Stomach smooth muscle (tissue), 2 donors: ENCODE results near the gene RPL36.
"Not testable (repeated sequence)": the region's sequence is repeated elsewhere in the genome, so short reads cannot be mapped to it uniquely, and the experiment has no call there.

Experiments used
- H3K27ac ChIP-seq: one replicate; pipeline ENCODE4 v1.7.0; 2013; ENCODE audit warnings: mild to moderate bottlenecking, low read length, inconsistent platforms
- H3K27me3 ChIP-seq, 2 donors: one replicate each; pipeline ENCODE4 v1.7.0; 2013; ENCODE audit warnings: low read length in 2 of 2; ENCODE audit not compliant: insufficient read depth in 2 of 2, control insufficient read depth in 1 of 2
- H3K36me3 ChIP-seq, 2 donors: one replicate each; pipeline ENCODE4 v1.7.0; 2013; ENCODE audit warnings: low read length in 2 of 2; ENCODE audit not compliant: control insufficient read depth in 2 of 2, insufficient read depth in 2 of 2
- H3K4me1 ChIP-seq: one replicate; pipeline ENCODE4 v1.7.0; 2013; ENCODE audit warnings: low read length; ENCODE audit not compliant: control insufficient read depth, insufficient read depth
- H3K4me3 ChIP-seq, 2 donors: one replicate each; pipeline ENCODE4 v1.7.0; 2013; ENCODE audit warnings: low read length in 2 of 2
- H3K9ac ChIP-seq, 2 donors: one replicate each; pipeline ENCODE4 v1.7.0; 2013; ENCODE audit warnings: low read length in 2 of 2, mild to moderate bottlenecking in 1 of 2
- H3K9me3 ChIP-seq, 2 donors: one replicate each; pipeline ENCODE4 v1.7.0; 2013; ENCODE audit warnings: low read length in 2 of 2; ENCODE audit not compliant: control insufficient read depth in 2 of 2
- donor health status: healthy.
- donor health status: Pancreatic carcinoma.

RPL36 gene

GRCh38 chr19:5681391-5682106 lies 8.5 kb upstream of the RPL36 start:
- Histone ChIP-seq H3K4me3 (peak overlapping the region; percentile 91 to 99), H3K4me1 (peaks cover 24% of the 10 kb centered on the region), H3K9me3 (no peaks in the 10 kb centered on the region), H3K36me3 (peaks cover 0 to 2% of the 10 kb centered on the region in 2 donors), H3K9ac (peak overlapping the region; percentile 36 to 97), H3K27ac (peak overlapping the region; percentile 85), H3K27me3 (no peaks in the 10 kb centered on the region)

GRCh38 chr19:5682107-5682482 lies 8.0 kb upstream of the RPL36 start:
- no peak overlapping the region for H3K27ac ChIP-seq
- no peak overlapping the region for H3K9ac ChIP-seq
- H3K27me3 ChIP-seq, result no peaks in the 10 kb centered on the region
- no peaks in the 10 kb centered on the region for H3K9me3 ChIP-seq
- peaks cover 28% of the 10 kb centered on the region for H3K4me1 ChIP-seq
- H3K4me3 ChIP-seq, result no peak overlapping the region
- H3K36me3 ChIP-seq, result peaks cover 0 to 2% of the 10 kb centered on the region in 2 donors

GRCh38 chr19:5683177-5683886 lies 6.8 kb upstream of the RPL36 start:
- H3K4me1 ChIP-seq, result peaks cover 31% of the 10 kb centered on the region
- H3K36me3 ChIP-seq, result no peaks in the 10 kb centered on the region
- no peak overlapping the region for H3K27ac ChIP-seq
- H3K27me3 ChIP-seq, result no peaks in the 10 kb centered on the region
- no peak overlapping the region for H3K9ac ChIP-seq
- no peak overlapping the region for H3K4me3 ChIP-seq
- H3K9me3 ChIP-seq, result no peaks in the 10 kb centered on the region

DNA sequence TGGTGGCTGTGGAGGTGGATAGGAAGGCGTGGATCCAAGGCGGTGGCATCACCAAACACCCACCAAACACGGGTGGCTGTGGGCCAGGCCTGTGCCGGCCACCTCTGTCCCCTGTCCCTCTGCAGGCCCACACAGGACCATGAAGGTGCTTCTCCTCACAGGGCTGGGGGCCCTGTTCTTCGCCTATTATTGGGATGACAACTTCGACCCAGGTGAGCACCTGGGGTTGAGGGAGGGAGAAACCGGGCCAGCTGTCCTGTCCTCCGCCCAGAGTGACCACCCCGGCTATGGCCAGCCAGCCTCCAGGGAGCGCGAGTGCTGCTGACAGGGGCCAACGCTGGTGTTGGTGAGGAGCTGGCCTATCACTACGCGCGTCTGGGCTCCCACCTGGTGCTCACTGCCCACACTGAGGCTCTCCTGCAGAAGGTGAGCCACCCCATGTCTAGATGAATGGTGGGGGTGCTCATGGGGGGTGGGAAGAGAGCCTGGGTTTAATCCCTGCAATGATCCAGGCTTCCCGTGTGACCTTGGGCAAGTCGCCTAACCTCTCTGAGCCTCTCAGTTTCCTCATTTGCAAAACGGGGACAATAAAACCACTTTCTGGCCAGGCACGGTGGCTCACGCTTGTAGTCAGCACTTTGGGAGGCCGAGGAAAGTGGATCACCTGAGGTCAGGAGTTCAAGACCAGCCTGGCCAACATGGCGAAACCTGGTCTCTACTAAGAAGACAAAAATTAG lies 5.2 kb upstream of the RPL36 start:
- H3K27me3 ChIP-seq, result no peaks in the 10 kb centered on the region
- no peaks in the 10 kb centered on the region for H3K36me3 ChIP-seq
- H3K4me3 ChIP-seq, result no peak overlapping the region
- H3K9ac ChIP-seq, result no peak overlapping the region
- no peak overlapping the region for H3K27ac ChIP-seq
- H3K9me3 ChIP-seq, result no peaks in the 10 kb centered on the region
- H3K4me1 ChIP-seq, result peaks cover 24% of the 10 kb centered on the region

DNA sequence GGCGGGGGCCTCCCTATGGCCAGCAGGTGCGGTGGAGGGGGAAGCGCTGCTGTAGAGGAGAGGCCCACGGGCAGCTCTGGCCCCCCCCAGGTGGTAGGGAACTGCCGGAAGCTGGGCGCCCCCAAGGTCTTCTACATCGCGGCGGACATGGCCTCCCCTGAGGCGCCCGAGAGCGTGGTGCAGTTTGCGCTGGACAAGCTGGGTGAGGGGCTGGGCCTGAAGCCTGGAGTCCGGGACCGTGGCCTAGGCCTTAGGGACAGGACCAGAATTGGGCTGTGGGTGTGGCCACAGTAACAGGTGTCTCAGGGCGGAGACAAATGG lies 3.8 kb upstream of the RPL36 start:
- Histone ChIP-seq H3K4me1 (peaks cover 26% of the 10 kb centered on the region), H3K9ac (peak overlapping the region in 1 of 2 donors; percentile 49), H3K9me3 (no peaks in the 10 kb centered on the region), H3K4me3 (peak overlapping the region; percentile 49 to 74), H3K27ac (peak overlapping the region; percentile 49), H3K36me3 (no peaks in the 10 kb centered on the region), H3K27me3 (no peaks in the 10 kb centered on the region)

DNA sequence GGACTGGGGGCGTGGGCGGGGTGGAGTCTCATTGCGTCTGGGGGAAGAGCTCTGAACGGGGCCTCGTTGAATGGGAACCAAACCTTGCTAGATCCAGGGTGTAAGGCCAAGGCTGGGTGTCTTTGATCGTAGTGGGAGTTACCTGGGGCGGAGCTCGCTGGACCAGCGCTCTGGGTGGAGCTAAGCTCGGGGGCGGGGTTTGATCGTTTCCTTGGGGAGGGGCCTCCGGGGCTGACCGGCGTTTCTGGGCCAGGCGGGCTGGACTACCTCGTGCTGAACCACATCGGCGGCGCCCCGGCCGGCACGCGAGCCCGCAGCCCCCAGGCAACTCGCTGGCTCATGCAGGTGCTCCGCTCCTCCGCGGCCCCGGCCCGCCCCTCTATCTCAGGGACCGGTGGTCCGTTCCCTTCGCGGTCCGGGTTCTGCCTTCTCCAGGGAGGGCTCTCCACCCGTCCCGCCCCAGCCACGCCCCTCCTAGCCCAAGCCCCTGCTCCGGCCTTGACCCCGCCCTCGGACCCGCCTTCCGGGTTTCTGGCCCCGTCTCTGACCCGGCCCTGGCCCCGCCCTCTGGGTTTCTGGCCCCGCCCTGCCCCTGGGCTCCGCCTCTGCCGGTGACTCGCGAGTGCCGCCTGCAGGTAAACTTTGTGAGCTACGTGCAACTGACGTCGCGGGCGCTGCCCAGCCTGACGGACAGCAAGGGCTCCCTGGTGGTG lies 3.3 kb upstream of the RPL36 start:
- peak overlapping the region in 1 of 2 donors; percentile 49 for H3K9ac ChIP-seq
- no peaks in the 10 kb centered on the region for H3K9me3 ChIP-seq
- peak overlapping the region; percentile 49 for H3K27ac ChIP-seq
- H3K4me3 ChIP-seq, result peak overlapping the region; percentile 49 to 74
- no peaks in the 10 kb centered on the region for H3K27me3 ChIP-seq
- peaks cover 0 to under 1% of the 10 kb centered on the region in 2 donors for H3K36me3 ChIP-seq
- peaks cover 26% of the 10 kb centered on the region for H3K4me1 ChIP-seq

DNA sequence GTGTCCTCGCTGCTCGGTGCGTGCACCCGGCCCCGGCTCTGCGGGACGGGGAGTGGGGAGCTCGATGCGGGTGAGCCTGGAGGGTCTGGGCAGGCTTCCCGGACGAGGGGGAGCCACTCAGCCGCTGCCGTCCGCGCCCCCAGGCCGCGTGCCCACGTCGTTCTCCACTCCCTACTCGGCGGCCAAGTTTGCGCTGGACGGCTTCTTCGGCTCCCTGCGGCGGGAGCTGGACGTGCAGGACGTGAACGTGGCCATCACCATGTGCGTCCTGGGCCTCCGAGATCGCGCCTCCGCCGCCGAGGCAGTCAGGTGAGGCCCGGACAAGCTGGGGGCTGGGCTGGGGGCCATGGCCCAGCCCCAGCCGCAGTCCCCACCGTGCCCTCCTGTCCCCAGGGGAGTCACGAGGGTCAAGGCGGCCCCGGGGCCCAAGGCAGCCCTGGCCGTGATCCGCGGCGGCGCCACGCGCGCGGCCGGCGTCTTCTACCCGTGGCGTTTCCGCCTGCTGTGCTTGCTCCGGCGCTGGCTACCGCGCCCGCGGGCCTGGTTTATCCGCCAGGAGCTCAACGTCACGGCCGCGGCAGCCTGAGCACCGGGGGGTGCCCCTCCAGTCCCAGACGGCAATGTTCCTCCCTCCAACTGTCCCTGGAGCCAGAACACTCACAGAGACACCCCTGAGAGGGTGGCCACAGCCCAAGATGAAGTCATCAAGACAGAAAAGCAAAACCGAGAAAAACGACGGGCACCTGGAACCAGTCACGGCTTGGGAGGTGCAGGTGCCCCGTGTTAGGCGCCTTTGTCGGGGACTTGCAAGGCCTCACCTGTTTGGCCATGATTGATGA lies 2.5 kb upstream of the RPL36 start:
- Histone ChIP-seq H3K9ac (no peak overlapping the region), H3K4me1 (peaks cover 34% of the 10 kb centered on the region), H3K27ac (no peak overlapping the region), H3K9me3 (no peaks in the 10 kb centered on the region), H3K27me3 (no peaks in the 10 kb centered on the region), H3K4me3 (peak overlapping the region; percentile 49 to 74), H3K36me3 (peaks cover 5 to 8% of the 10 kb centered on the region in 2 donors)

- H3K27me3 ChIP-seq, H3K27ac ChIP-seq, H3K4me3 ChIP-seq, H3K9me3 ChIP-seq, H3K9ac ChIP-seq: not testable (repeated sequence)
- Histone ChIP-seq H3K36me3 (peaks cover 13 to 16% of the 10 kb centered on the region in 2 donors), H3K4me1 (peaks cover 38% of the 10 kb centered on the region)
Observed at GRCh38 chr19:5688262-5688881, 1.7 kb upstream of the RPL36 start.

- H3K4me1 ChIP-seq, result peaks cover 40% of the 10 kb centered on the region
- H3K9me3 ChIP-seq, result no peaks in the 10 kb centered on the region
- H3K27me3 ChIP-seq, result no peaks in the 10 kb centered on the region
- H3K4me3 ChIP-seq, result peak overlapping the region; percentile 86 to 92
- H3K27ac ChIP-seq, result peak overlapping the region; percentile 89
- H3K9ac ChIP-seq, result peak overlapping the region; percentile 84 to 87
- H3K36me3 ChIP-seq, result peaks cover 34 to 37% of the 10 kb centered on the region in 2 donors
Observed at GRCh38 chr19:5690955-5691821, 1.1 kb downstream of the RPL36 start.
